ENCODE results near the gene IL9. TPM values are rescaled to one million over a fixed set of nuclear protein-coding genes. Genes with fewer than 3 reads are reported as not detected.

The IL9 gene
- total and polyA plus RNA-seq, 9 donors = not detected

GRCh38 chr5:135843571-135844337 is 51.9 kb downstream of the IL9 start:
- no peak for DNase-seq
- Histone ChIP-seq H3K27ac (ENCODE audit: low read length) (no peak overlapping the region), H3K27me3 (ENCODE audit: control insufficient read depth, insufficient read depth, low read length) (peaks cover 3% of the 10 kb centered on the region), H3K4me1 (ENCODE audit: control insufficient read depth, insufficient read depth, low read length) (no peaks in the 10 kb centered on the region), H3K9me3 (replicated peaks; ENCODE audit: control insufficient read depth, low read depth, low read length) (no peaks in the 10 kb centered on the region), H3K36me3 (ENCODE audit: control insufficient read depth, insufficient read depth, low read length) (no peaks in the 10 kb centered on the region), H3K4me3 (ENCODE audit: low read length) (no peak overlapping the region)
- 76% methylated on average over 6 of the region's 6 CpGs for WGBS (ENCODE audit: insufficient coverage)

GRCh38 chr5:135842737-135843136 is 52.9 kb downstream of the IL9 start:
- no peak for DNase-seq
- Histone ChIP-seq H3K4me3 (ENCODE audit: low read length) (no peak overlapping the region), H3K9me3 (replicated peaks; ENCODE audit: control insufficient read depth, low read depth, low read length) (no peaks in the 10 kb centered on the region), H3K4me1 (ENCODE audit: control insufficient read depth, insufficient read depth, low read length) (no peaks in the 10 kb centered on the region), H3K27me3 (ENCODE audit: control insufficient read depth, insufficient read depth, low read length) (peaks cover 7% of the 10 kb centered on the region), H3K27ac (ENCODE audit: low read length) (no peak overlapping the region), H3K36me3 (ENCODE audit: control insufficient read depth, insufficient read depth, low read length) (no peaks in the 10 kb centered on the region)
- 59% methylated on average over 2 of the region's 4 CpGs for WGBS (ENCODE audit: insufficient coverage)

Other genes with a start within 250 kb of the IL9 start
- gene SLC25A48, start 61.2 kb downstream of the IL9 start, total RNA-seq = 0.18 TPM
- 1 to 10 TPM in 1 of 8 donors, under 1 TPM in 7; 0.25 to 1.7 (median 0.50) TPM for gene SLC25A48, start 61.2 kb downstream of the IL9 start, polyA plus RNA-seq (ENCODE audit: insufficient read depth in 1 of 8, insufficient read length in 8 of 8, low replicate concordance in 1 of 8)
- gene LECT2, start 59.1 kb upstream of the IL9 start, total RNA-seq = not detected
- gene LECT2, start 59.1 kb upstream of the IL9 start, polyA plus RNA-seq (ENCODE audit: insufficient read depth in 1 of 8, insufficient read length in 8 of 8, low replicate concordance in 1 of 8) = under 1 TPM in 5 of 8 donors, not detected in 3; 0.11 to 0.47 (median 0.27) TPM
- gene TGFBI, start 133.1 kb upstream of the IL9 start, total RNA-seq = 195 TPM
- gene TGFBI, start 133.1 kb upstream of the IL9 start, polyA plus RNA-seq (ENCODE audit: insufficient read depth in 1 of 8, insufficient read length in 8 of 8, low replicate concordance in 1 of 8) = 100 to 1,000 TPM; 164 to 351 (median 214) TPM
- 61.8 TPM for gene SMAD5, start 237.0 kb upstream of the IL9 start, total RNA-seq
- gene SMAD5, start 237.0 kb upstream of the IL9 start, polyA plus RNA-seq (ENCODE audit: insufficient read depth in 1 of 8, insufficient read length in 8 of 8, low replicate concordance in 1 of 8) = 10 to 100 TPM; 27.9 to 55.0 (median 37.5) TPM

Measured in muscle of leg (tissue), 11 donors.